RCC 7860 (cell line): Measurements from ENCODE around the gene GFER.
"Not testable (repeated sequence)": the region's sequence is repeated elsewhere in the genome, so short reads cannot be mapped to it uniquely, and the experiment has no call there.

ENCODE experiments used
- DNase-seq: peaks from one replicate; pipeline ENCODE4 v3.0.0-alpha.2; 2015; ENCODE audit warnings: low spot score
- FAIRE-seq: peaks from 2 replicates; lab custom pipeline; 2012; peaks lifted over from hg19 to GRCh38; lab: Jason Lieb, UNC

The GFER gene

GRCh38 chr16:2004795-2005517, 21.0 kb downstream of the GFER start:
- DNase-seq (no peak), FAIRE-seq (no peak)

DNA sequence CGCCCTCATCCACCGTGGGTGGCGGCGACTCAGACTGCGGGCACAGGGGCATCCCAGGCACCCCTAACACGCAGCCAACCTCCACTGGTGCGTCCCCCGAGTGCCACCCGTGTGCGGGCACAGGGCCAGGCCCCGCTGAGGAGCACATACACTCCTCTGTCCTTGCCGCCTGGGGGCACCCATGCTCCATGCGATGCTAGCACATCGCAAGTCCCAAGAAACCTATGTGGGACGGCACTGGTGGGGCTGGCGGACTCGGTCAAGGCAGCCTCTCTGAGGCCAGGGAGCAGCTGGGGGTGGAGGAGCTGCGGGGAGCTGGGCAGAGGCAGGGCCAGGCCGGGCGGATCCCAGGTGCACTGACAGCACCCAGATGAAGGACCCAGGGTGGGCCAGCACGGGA, 21.7 kb downstream of the GFER start:
- DNase-seq (no peak), FAIRE-seq (no peak)

DNA sequence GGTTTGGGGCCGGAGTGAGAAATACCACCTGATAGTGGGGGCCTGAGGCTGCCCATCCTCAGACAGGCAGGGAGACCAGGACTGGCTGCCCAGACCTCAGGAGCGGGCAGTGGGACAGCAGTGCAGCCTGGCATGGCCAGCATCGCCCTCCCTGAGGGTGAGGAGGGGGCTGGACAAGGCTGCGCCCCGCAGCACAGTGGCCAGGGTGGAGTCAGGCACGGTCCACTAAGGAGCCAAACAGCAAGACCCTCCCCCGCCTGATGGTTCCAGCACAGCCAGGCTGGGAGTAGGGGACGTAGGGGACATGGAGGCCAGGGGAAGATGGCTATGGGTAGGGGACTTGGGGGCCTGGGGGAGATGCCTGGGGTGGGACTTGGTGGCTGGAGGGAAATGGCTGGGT, 22.3 kb downstream of the GFER start:
- DNase-seq (no peak), FAIRE-seq (no peak)

DNA sequence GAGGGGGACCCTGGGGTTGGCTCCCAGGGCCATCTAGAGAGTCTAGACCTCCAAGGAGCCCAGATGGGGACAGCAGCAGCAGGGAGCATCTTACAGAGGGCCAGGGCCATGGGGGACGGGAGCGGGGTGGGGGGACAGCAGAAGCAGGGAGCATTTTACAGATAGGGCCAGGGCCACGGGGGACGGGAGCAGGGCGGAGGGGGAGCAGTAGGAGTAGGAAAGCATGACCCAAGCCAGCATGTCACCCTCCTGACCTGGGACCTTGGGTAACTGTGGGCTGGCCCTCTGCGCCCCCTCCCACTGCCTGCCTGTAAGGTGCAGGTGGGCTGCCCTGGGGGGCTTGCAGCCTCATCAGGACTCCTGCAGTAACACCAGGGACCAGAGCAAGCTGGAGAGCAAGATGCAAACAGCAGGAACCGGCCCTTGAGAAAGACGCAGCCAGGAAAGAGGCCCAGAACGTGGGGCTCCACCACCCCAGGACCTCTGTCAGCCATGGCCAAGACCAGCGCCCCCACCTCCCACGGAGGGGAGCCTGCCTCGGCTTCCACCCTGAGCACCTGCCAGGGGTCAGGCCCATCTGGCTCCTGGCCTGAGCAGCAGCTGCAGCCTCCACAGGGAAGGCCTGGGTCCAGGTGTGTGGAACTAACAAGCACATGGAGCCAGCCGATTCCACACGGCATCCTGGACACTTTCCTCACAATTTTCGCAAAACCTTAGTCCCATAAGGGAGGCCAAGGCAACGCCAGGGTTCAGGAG, 23.3 kb downstream of the GFER start:
- FAIRE-seq (no peak), DNase-seq (no peak)

DNA sequence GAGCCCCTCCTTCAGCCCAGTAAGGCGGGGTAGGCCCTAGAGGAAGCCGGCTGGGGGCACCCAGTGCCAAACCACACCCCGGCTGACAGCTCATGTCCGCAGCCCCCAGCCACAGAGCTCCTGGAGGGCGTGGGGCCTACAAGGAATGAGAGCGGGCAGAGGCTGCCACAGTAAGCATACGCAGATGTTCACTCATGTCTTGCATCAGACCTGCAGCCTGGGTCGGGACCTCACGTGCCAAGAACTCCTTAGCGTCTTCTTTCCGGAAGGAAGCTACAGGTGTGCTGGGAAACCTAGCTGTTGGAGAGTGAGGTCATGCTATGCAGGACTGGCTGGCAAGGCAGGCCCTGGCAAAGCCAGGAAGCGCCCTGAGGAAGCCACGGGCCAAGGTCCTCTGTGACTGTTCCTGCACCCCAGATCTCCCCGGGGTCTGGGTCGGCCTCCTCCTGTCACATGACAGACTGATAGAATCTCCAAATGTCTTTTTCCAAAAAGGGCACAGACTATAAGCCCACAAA, 24.1 kb downstream of the GFER start:
- no peak for FAIRE-seq
- peak; percentile 12 for DNase-seq

DNA sequence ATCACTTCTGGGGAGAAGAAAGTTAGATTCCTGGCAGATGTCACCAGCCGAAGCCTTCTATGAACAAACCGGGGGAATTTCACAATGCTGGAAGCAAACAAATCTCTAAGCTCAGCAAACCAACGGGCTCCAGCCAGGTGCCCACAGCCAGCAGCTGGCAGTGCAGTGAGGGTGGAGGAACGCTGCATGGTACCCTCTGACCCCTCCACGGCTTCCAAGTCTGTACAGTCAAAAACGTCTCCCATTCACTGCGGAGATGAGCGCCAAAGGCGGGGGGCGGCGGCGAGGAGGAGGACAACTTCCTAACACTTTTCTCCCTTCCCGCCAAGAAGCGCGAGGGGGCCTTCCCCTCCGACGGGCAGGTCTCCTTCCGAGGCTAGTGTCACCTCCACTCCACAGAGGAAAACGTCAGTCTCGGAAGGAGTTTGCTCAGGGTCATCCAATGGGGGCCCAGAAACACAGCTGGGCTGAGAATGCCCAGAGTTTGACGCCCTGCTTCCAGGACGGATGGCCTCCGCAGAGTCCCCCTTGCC, 24.7 kb downstream of the GFER start:
- FAIRE-seq: no peak

GRCh38 chr16:2009164-2009711, 25.2 kb downstream of the GFER start:
- DNase-seq (no peak), FAIRE-seq (no peak)

More for the DNA sequence above, 24.7 kb downstream of the GFER start:
- DNase-seq: no peak

- DNase-seq (peak; percentile 65), FAIRE-seq (no peak)
Measured at GRCh38 chr16:2009791-2010510, 26.0 kb downstream of the GFER start, which contains the start of gene ZNF598. Gene ZNF598 (minus strand): TSS chr16:2009821.

GRCh38 chr16:2011726-2012125, 27.7 kb downstream of the GFER start:
- FAIRE-seq: not testable (repeated sequence)

DNA sequence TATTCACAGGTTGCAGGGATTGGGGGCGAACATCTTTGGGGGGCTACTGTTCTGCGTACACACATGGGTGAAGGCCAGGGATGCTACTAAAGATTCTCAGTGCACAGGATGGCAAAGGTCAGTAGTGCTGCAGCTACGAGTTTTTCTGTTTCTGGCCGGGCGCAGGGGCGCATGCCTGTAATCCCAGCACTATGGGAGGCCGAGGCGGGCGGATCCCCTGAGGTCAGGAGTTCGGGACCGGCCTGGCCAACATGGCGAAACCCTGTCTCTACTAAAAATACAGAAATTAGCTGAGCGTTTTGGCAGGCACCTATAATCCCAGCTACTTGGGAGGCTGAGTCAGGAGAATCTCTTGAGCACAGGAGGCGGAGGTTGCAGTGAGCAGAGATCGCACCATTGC, 29.5 kb downstream of the GFER start:
- FAIRE-seq: no peak

More at GRCh38 chr16:2011726-2012125, 27.7 kb downstream of the GFER start:
- DNase-seq: not testable (repeated sequence)

GRCh38 chr16:2015117-2015946, 31.3 kb downstream of the GFER start:
- DNase-seq: no peak
- no peak for FAIRE-seq

More for the DNA sequence above, 29.5 kb downstream of the GFER start:
- DNase-seq: no peak

DNA sequence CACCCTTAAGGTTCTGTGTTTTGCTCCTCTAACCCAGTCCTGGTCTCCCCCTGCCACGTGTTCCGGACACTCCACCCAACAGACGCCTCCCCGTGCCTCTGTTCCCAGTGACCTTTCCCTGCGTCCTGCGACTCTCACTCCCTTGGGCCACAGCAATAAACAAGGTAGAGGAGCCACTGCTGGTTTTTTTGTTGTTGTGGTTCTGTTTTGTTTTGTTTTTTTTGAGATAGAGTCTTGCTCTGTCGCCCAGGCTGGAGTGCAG, 31.9 kb downstream of the GFER start:
- no peak for FAIRE-seq
- no peak for DNase-seq

GRCh38 chr16:2016407-2016922, 32.5 kb downstream of the GFER start:
- no peak for DNase-seq
- FAIRE-seq: no peak

DNA sequence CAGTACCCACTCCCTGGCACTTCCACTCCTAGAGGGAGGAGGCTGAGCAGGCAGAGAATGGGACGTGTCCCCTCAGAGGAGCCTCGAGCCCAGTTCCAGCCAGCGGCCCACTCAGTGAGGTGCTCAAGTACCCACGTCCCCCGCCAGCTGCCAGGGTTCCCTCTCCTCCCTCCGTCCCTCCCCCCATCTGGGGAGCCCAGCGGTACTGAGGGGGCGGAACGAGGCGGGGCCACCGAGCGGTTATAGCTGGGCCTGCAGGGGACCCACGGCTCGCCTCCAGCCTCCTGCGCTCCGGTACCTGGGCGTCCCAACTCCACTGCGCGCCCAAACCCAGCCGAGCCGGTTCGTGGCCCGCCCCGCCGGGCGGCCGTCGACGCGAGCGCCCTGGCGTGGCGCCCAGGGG, 35.5 kb downstream of the GFER start, which contains the start of gene NPW:
TSS of gene NPW (plus strand) at position 268 of the 403 bp plus-strand sequence.
- DNase-seq (no peak), FAIRE-seq (no peak)

GRCh38 chr16:2019921-2020831, 36.2 kb downstream of the GFER start:
- DNase-seq (no peak), FAIRE-seq (no peak)

DNA sequence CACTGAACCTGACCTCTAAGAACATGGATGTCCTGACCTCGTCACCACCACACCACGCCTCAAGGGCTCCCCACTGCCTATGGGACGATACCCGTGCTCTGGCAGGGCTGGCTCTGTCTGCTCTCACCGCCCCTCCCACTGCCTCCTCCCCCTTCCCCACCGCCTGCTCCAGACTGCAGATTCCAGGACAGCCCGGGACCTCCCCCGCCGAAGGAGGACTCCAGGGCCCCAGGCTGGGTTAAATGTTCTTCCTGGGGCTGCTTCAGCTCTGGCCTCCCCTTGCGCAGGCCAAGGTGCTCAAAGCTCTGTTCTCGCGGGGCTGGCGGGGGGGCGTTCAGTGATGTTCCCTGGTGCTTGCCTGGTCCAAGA, 38.7 kb downstream of the GFER start:
- DNase-seq: no peak
- FAIRE-seq: no peak

DNA sequence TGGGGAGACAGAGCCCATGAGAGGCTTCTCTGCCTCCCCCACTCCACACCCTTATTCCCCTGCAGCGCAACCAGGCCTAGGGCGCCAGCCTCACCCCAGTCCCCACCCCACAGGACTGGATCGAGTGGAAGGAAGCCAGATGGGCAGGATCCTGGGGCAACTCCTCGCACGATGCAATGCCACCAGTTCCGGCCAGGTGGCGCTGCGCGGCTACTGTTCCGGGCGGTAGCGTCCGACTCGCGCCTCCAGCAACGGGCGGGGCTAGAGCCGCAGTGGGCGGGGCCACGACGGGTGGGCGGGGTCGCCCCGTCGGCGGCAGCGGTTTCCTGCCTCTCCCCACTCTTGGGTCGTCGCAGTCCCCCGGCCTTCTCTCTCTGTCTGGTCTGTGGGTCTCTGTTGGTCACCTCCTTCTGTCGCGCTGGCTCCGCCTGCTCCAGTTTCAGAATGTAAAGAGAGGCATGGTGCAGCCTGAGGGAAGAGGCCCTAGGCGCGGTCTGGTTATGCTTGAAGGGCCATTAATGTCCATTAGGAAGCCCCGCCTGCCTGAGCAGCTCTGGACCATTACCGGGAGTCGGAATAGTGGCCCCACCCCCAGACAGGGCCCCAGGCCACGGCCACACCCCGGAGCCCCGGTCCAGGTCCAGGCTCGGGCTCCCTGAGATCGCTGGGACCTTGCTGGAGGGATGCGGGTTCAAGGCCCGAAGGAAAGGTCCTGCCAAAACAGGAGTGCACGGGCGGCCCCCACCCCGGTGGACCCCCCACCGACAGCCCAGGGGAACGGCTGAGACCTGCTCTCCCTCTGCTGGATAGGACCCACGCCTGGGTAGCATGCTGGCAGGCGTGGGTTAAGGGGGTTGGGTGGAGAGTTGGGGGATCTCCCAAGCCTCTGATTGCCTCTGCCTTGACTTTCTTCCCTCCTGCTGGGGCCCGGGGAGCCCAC, 39.4 kb downstream of the GFER start:
- DNase-seq (peak; percentile 71), FAIRE-seq (no peak)

GRCh38 chr16:2024032-2024420, 40.0 kb downstream of the GFER start:
- DNase-seq (no peak), FAIRE-seq (no peak)
